Endodermal cell (in vitro differentiated cells): ENCODE results near the gene NEGR1. TPM values are rescaled to one million over a fixed set of nuclear protein-coding genes. Genes with fewer than 3 reads are reported as not detected.

ENCODE experiments used
- DNase-seq: peaks from one replicate; pipeline ENCODE4 v3.0.0-alpha.2; 2017
- H3K27ac ChIP-seq: 2 replicates; pipeline ENCODE4 v1.5.1; 2013; ENCODE audit warnings: mild to moderate bottlenecking, low read depth, low read length, moderate library complexity
- H3K27me3 ChIP-seq: 2 replicates; pipeline ENCODE4 v1.6.1; 2013; ENCODE audit warnings: mild to moderate bottlenecking, low read length, moderate library complexity; ENCODE audit not compliant: insufficient read depth, control insufficient read depth, poor library complexity, severe bottlenecking
- H3K36me3 ChIP-seq: 2 replicates; pipeline ENCODE4 v1.7.0; 2013; ENCODE audit warnings: mild to moderate bottlenecking, low read length, moderate library complexity; ENCODE audit not compliant: control insufficient read depth, insufficient read depth
- H3K4me1 ChIP-seq: one replicate; pipeline ENCODE4 v1.7.0; 2013; ENCODE audit warnings: low read length; ENCODE audit not compliant: control insufficient read depth, insufficient read depth
- H3K4me3 ChIP-seq: 2 replicates; pipeline ENCODE4 v1.5.1; 2013; ENCODE audit warnings: mild to moderate bottlenecking, low read length, moderate library complexity
- H3K9ac ChIP-seq: 2 replicates; pipeline ENCODE4 v1.6.1; 2013; ENCODE audit warnings: mild to moderate bottlenecking, low read length, moderate library complexity; ENCODE audit not compliant: poor library complexity, severe bottlenecking; ENCODE audit errors: extremely low read depth
- H3K9me3 ChIP-seq: 2 replicates; pipeline ENCODE4 v1.6.1; 2013; ENCODE audit warnings: mild to moderate bottlenecking, low read length, moderate library complexity; ENCODE audit not compliant: control insufficient read depth
- H3K27ac Mint-ChIP-seq: 2 replicates; pipeline ENCODE4 v1.8.0; 2020; ENCODE audit warnings: mixed read lengths
- H3K27me3 Mint-ChIP-seq: 2 replicates; pipeline ENCODE4 v1.8.0; 2021; ENCODE audit warnings: mild to moderate bottlenecking, mixed read lengths; ENCODE audit not compliant: insufficient read depth
- H3K36me3 Mint-ChIP-seq: 2 replicates; pipeline ENCODE4 v1.8.0; 2020; ENCODE audit warnings: low read depth, mixed read lengths
- H3K4me1 Mint-ChIP-seq: 2 replicates; pipeline ENCODE4 v1.8.0; 2020; ENCODE audit warnings: mixed read lengths
- H3K4me3 Mint-ChIP-seq: 2 replicates; pipeline ENCODE4 v1.8.0; 2020; ENCODE audit warnings: mild to moderate bottlenecking, moderate library complexity, mixed read lengths
- H3K9me3 Mint-ChIP-seq: 2 replicates; pipeline ENCODE4 v1.8.0; 2020; ENCODE audit warnings: mild to moderate bottlenecking, mixed read lengths
- CTCF ChIP-seq: fragments of 200-600 bp; sonication (generic); conservative IDR thresholded peaks from 2 replicates; pipeline ENCODE4 v1.5.0; 2021; ENCODE audit warnings: antibody characterized with exemption, mild to moderate bottlenecking
- WGBS, 2 experiments: methylation state at CpG; one replicate each; pipeline versions ENCODE4 v1.1.5 to v1.1.7; 2013; ENCODE audit warnings: missing lambda C conversion rate in 2 of 2, mixed read lengths in 1 of 2; ENCODE audit not compliant: insufficient coverage in 1 of 2, insufficient read length in 1 of 2; 5-methylcytosine and 5-hydroxymethylcytosine counted together
- total RNA-seq, 2 donors: library from RNA; stranded (reverse); fragmentation: NEBNext Ultra II Directional in 1 of 2; extraction: Animal tissue kit (Norgen Biotek cat#: 25700) in 1 of 2; gene quantifications; 2 replicates in 1 of 2; 3 replicates in 1 of 2; pipeline ENCODE4 v1.2.1, GENCODE V29; 2021

Gene NEGR1
- total RNA-seq, 2 donors from 2014 or later: 1.5 to 2.1 TPM

DNA sequence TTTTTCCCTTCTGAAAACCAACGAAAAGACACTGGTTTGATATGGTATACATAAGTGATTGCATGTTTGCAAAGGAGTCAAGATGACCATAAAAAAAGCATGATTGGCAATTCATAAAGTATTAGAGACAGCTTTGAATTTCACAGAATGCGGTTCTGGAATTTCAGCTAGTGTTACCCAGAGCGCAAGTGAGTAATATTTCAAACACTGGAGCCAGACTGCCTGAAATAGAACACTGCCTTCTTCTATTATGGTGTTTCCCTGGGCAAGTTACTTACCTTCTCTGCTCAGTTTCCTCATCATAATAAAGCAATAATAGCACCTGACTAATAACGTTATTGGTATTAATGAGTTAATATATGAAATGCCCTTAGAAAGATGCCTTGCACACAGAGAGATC, 54.7 kb downstream of the NEGR1 start:
- H3K4me3 ChIP-seq: no peak overlapping the region
- no peaks in the 10 kb centered on the region for H3K27me3 ChIP-seq
- Mint-ChIP-seq H3K27ac (no peak overlapping the region), H3K9me3 (no peaks in the 10 kb centered on the region), H3K4me3 (no peak overlapping the region), H3K36me3 (no peaks in the 10 kb centered on the region), H3K4me1 (peaks cover 6% of the 10 kb centered on the region), H3K27me3 (no peaks in the 10 kb centered on the region)
- H3K27ac ChIP-seq: no peak overlapping the region
- DNase-seq: no peak
- H3K4me1 ChIP-seq: no peaks in the 10 kb centered on the region
- H3K36me3 ChIP-seq: no peaks in the 10 kb centered on the region
- H3K9ac ChIP-seq: no peak overlapping the region
- WGBS, 2 experiments: 94 to 100% methylated on average over 2 to 4 of the region's 4 CpGs
- TF ChIP-seq CTCF: no peak
- H3K9me3 ChIP-seq: no peaks in the 10 kb centered on the region

GRCh38 chr1:72224506-72224905, 57.8 kb downstream of the NEGR1 start:
- Mint-ChIP-seq H3K27ac (no peak overlapping the region), H3K27me3 (no peaks in the 10 kb centered on the region), H3K36me3 (no peaks in the 10 kb centered on the region), H3K4me3 (no peak overlapping the region), H3K9me3 (no peaks in the 10 kb centered on the region), H3K4me1 (peaks cover 6% of the 10 kb centered on the region)
- Histone ChIP-seq H3K4me3 (no peak overlapping the region), H3K9ac (no peak overlapping the region), H3K36me3 (no peaks in the 10 kb centered on the region), H3K27me3 (no peaks in the 10 kb centered on the region), H3K27ac (no peak overlapping the region), H3K4me1 (no peaks in the 10 kb centered on the region), H3K9me3 (no peaks in the 10 kb centered on the region)
- DNase-seq: no peak
- WGBS, 2 experiments: 96% methylated on average over 2 of the region's 3 CpGs; no CpG with 5 or more reads in 1 of the 2 experiments
- TF ChIP-seq CTCF: no peak

DNA sequence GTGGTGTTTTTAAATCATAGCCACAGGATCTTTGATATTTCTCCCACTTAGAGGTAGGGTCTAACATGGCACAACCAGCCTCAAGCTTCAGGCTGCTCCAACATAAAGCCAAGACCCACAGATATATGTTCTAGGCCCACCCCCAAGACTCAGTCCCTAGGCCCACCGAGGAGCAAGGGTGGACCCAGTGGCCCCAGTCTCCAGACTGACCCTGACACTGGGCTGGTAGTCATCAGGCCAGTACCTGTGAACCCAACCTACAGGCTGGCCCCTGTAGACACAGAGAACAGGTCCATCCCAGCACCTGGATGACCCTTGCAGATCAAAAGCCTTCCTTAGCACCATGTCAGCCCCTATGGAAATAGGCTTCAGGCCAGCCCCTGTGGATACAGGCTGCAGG, 60.5 kb downstream of the NEGR1 start:
- Histone ChIP-seq H3K4me1 (no peaks in the 10 kb centered on the region), H3K27ac (no peak overlapping the region), H3K27me3 (no peaks in the 10 kb centered on the region), H3K4me3 (no peak overlapping the region), H3K36me3 (no peaks in the 10 kb centered on the region), H3K9ac (no peak overlapping the region), H3K9me3 (no peaks in the 10 kb centered on the region)
- 92% methylated on average over 1 of the region's 1 CpG; no CpG with 5 or more reads in 1 of the 2 experiments for WGBS, 2 experiments
- no peak for DNase-seq
- H3K4me1 Mint-ChIP-seq: no peaks in the 10 kb centered on the region
- H3K27me3 Mint-ChIP-seq: no peaks in the 10 kb centered on the region
- no peaks in the 10 kb centered on the region for H3K9me3 Mint-ChIP-seq
- H3K36me3 Mint-ChIP-seq: no peaks in the 10 kb centered on the region
- no peak overlapping the region for H3K27ac Mint-ChIP-seq
- no peak for TF ChIP-seq CTCF
- H3K4me3 Mint-ChIP-seq: no peak overlapping the region
